HG03520 (cell line): ENCODE measurements around the gene NT5E.

Experiments used
- ATAC-seq: cut with Tn5 transposase; IDR thresholded peaks from one replicate; pipeline ENCODE4 v1.9.1; 2021; ENCODE audit warnings: mild to moderate bottlenecking, moderate library complexity; ENCODE audit not compliant: unreplicated experiment

Gene NT5E

DNA sequence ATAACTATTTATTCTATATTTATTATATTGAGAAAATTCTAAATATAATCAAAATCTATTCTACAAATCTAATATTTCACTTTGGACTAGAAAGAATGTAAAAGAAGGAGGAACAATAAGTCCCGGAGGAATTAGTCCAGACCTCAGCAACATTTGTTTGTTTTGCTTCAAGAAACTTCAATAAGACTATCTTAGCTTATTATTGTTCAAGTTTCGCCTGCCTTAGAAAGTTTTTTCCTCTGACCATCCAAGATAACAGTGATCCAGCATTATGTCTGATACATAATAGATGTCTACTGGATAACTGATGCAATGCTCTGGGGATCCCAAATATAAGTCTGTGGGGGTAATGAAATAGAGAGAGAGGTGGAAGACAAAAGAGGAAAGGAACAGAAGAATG lies 28.7 kb upstream of the NT5E start:
- ATAC-seq, result no peak

GRCh38 chr6:85421972-85422371 lies 27.9 kb upstream of the NT5E start:
- ATAC-seq, result no peak

- ATAC-seq, result no peak
These were observed 26.9 kb upstream of the NT5E start for GRCh38 chr6:85422996-85423395.

DNA sequence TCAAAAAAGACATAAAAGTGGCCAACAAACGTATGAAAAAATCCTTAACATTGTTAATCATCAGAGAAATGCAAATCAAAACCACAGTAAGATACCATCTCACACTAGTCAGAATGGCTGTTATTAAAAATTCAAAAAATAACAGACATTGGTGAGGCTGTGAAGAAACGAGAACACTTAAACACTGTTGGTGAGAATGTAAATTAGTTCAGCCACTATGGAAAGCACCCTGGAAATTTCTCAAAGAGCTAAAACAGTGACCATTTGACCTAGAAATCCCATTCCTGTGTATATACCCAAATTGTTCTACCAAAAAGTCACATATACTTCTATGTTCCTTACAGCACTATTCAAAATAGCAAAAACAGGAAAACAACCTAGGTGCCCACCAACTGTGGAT lies 24.9 kb upstream of the NT5E start:
- no peak for ATAC-seq

GRCh38 chr6:85425997-85426396 lies 23.9 kb upstream of the NT5E start:
- ATAC-seq, result no peak

- no peak for ATAC-seq
These were observed 21.4 kb upstream of the NT5E start for GRCh38 chr6:85428486-85428885.

DNA sequence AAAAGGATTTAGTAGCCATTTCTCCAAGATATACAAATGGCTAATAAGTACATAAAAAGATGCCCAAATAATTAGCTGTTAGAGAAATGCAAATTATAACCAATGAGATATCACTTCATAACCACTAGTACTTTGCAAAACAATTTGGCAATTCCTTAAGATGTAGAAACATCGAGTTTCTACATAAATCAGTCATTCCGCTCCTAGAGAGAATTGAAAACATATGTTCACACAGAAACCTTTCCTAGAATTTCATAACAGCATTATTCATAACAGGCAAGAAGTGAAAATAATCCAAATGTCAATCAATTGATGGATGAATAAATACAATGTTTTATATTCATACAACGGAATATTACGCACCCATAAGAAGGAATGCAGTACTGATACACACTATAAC lies 20.5 kb upstream of the NT5E start:
- no peak for ATAC-seq

DNA sequence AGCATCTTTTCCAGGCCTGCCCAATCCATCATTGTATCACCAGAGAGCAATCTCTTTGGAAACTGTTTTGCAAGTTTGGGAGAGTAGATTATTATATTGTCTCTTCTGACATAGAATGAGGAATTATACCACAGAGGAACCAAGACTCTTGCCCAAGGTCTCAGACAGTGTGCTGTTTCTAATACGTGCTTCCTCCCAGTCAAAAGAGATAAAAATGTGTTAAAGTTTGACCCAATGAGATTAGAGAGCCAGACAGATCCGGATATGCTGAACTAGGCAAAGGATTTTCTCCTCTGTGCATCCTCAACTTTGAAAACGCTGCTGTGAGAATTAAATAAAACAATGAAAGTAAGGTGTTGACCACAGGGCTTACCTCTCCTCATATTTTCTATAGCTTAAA lies 18.6 kb upstream of the NT5E start:
- no peak for ATAC-seq

DNA sequence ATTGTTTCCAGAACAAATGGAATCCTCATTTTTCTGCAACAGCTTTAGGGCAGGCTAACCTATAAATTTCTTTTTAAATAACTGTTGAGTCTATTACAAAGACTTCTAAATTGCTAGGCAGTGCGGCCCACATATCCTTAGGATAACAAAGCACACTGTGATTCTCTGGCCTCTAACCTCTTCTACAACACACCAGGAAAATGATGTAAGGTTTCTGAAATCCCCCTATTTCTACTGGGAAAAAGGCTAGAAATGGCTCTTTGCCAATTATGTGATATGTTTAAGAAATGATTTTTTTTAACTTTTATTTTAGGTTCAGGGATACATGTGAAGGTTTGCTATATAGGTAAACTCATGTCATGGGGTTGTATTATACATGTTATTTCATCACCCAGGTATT lies 17.3 kb upstream of the NT5E start:
- no peak for ATAC-seq

DNA sequence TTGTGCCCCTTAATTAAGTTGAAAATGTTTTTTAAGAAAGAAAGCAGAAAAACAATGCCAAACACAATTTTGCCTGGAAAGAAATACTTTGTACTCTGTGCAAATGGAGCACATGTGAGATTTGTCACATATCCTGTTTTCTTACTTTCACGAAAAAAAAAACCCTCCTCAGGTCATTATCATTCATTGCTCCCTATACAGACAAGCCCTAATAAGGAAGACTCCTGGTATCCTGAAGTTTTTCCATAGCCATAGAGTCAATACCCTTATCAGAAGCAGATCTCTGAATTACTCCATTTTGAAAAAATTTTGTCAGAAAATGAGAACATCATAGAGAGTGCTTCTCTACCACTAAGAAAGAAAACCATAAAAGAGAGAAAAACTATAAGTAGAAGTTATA lies 14.0 kb upstream of the NT5E start:
- ATAC-seq, result no peak

GRCh38 chr6:85436411-85436810 lies 13.5 kb upstream of the NT5E start:
- ATAC-seq, result no peak

- ATAC-seq, result no peak
These were observed 12.9 kb upstream of the NT5E start for GRCh38 chr6:85436939-85437495.

- ATAC-seq, result no peak
These were observed 6.3 kb upstream of the NT5E start for GRCh38 chr6:85443349-85444117.

- ATAC-seq, result peak; percentile 60
These were observed 480 bp upstream of the NT5E start for GRCh38 chr6:85449388-85449817.

- no peak for ATAC-seq
These were observed 1.9 kb downstream of the NT5E start for GRCh38 chr6:85451565-85452306.

DNA sequence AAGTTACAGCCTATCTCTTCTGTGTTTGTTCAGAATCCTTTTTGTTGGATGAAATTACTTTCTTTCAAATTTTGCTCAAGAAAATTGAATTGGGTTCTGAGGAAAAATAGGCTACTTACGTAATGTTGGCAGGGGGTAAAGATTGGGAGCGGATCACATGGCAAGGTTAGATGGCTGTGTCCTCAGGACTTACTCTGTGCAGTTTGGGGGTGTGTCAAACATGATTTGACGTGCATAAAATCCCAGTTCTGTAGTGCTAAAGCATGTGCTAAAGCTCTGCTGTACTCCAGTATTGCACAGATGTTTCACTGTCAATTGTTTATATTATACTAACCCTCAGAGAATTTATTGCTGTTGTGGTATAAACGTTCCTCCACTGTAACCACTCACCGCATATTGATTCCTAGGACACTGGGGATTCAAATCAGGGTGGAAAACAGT lies 2.6 kb downstream of the NT5E start:
- no peak for ATAC-seq

GRCh38 chr6:85453052-85453451 lies 3.2 kb downstream of the NT5E start:
- ATAC-seq, result no peak

DNA sequence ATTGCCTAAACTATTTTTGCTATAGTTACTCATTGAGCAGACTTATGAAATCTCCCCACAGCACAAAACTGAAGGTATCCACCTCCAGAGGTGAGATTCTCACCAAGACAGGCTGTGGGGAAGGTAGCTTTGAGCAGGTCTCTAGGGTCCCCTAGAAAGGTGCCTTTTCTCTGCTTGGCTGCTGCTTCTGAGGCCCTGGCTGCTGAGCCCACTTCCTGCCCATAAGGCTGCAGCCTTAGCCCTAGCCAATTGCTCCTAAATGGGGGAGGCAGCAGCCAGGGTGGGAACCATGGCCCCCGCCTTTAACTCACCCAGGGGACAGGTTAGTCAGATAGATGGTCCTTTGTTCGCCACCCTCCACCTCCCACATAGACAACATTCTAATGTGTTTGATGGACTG lies 3.6 kb downstream of the NT5E start:
- ATAC-seq, result no peak

- no peak for ATAC-seq
These were observed 5.7 kb downstream of the NT5E start for GRCh38 chr6:85455471-85456026.

GRCh38 chr6:85456782-85457181 lies 6.9 kb downstream of the NT5E start:
- no peak for ATAC-seq

DNA sequence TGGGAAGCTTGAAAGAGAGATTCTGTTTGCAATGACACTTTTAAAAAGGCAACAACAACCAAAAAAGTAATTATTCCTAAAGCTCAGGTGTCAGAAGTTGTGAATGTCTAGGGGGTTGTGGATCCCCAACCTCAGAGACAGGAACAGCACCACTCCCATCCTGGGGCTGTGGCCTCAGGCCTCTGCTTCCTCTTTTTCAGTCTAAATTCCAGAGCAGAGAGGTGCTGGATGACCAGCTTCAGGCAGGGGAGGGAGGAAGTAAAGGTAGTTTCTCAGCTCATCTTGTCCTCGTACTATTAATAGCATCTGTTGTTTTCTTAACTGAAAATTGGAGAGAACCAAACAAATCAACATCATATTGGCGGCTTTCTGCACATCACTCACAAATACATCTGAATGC lies 8.3 kb downstream of the NT5E start:
- ATAC-seq, result no peak

DNA sequence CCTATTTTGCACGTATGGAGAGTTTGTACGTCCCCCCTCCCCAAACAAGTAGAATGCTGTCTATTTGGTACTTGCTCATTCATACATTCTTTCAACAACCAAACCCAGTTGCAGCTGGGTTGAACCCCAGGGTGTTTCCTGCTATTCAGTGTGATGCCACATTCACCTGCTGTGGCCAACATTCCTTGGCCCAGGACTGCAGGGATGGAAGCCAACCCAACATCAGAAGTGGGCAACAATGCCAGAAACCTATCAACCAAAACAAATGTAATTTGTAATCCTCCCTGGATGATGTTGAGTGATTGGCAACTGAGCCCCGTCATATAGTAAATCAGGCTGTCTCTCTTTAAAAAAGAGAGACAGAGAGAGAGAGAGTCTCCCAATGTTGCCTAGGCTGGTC lies 8.9 kb downstream of the NT5E start:
- ATAC-seq, result no peak
